NAMALWA (cell line): ENCODE results near the gene ISG20L2.

Experiments
- DNase-seq: peaks from one replicate; pipeline ENCODE4 v3.0.0-alpha.2; 2015; ENCODE audit warnings: low spot score

Gene ISG20L2

GRCh38 chr1:156689035-156689952, 39.3 kb downstream of the ISG20L2 start:
- DNase-seq: peak; percentile 95

GRCh38 chr1:156684227-156684782, 44.3 kb downstream of the ISG20L2 start:
- no peak for DNase-seq

DNA sequence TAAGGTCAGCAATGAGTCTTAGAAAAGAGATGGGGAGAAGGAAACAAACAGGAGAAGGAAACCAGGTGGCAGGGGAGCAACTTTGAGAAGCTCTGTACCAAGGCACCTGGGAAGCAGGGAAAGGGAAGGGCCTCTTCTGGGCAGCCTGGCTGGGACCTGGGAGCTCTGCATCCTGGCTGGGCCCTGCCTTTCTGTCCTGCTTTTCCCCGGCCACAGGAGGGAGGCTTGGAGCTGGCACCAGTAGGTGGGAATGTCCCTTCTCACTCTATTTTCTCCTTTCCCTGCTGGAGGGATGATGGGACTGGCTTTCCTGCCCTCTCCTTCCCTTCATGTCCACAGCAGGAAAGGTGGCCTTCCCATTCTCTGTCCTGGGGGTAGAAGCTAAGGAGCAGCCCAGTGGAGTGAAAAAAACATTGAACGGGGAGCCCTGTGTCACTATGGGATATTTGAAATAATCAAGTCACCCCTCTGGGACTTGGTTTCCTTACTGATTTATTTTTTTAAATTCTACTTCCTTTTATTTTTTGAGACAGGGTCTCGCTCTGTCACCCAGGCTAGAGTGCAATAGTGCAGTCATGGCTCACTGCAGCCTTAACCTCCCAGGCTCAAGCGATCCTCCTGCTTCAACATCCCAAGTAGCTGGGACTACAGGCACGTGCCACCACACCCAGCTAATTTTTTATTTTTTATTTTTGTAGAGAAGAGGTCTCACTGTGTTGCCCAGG, 46.2 kb downstream of the ISG20L2 start:
- no peak for DNase-seq

- DNase-seq: no peak
Observed at GRCh38 chr1:156681196-156681960, 47.2 kb downstream of the ISG20L2 start.

GRCh38 chr1:156680056-156680455, 48.5 kb downstream of the ISG20L2 start:
- no peak for DNase-seq

GRCh38 chr1:156677616-156678596, 50.7 kb downstream of the ISG20L2 start:
- peak; percentile 55 for DNase-seq

GRCh38 chr1:156676820-156677615, 51.5 kb downstream of the ISG20L2 start, which contains the start of gene NES:
Gene NES (minus strand): TSS chr1:156677407. CDS start chr1:156677264, 143 bp downstream.
- DNase-seq: no peak

DNA sequence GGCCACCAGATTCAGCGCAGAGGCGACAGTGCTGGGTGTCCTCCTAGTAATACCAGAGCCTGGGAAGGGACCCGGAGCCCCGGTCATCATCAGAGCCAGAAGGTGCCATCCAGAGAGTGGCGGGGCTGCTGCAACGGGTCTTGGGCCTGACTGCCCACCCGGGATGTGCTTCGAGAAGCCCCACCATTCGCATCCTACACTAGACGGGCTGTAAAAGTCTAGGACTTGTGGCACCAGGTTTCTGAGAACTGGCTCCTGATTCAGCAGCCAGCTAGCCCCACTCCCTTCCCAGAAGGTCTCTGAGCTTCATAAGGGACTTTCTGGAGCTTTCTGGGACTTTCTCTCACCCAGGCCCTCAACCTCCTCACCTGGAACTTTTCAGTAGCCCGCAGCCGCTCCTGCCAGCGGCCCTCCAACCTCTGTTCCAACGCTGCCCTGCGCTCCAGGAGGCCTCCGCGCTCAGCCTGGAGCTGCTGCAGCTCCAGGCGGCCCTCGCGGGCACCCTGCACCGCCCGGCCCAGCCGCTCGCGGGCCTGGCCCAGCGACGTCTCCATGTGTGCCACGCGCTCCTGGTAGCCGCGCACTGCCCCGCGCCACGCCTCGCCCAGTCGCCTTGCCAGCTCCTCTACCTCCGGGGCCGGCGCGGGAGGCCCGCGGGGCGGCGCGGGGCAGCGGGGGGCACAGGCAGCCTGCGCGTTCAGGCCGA, 52.3 kb downstream of the ISG20L2 start:
- no peak for DNase-seq

DNA sequence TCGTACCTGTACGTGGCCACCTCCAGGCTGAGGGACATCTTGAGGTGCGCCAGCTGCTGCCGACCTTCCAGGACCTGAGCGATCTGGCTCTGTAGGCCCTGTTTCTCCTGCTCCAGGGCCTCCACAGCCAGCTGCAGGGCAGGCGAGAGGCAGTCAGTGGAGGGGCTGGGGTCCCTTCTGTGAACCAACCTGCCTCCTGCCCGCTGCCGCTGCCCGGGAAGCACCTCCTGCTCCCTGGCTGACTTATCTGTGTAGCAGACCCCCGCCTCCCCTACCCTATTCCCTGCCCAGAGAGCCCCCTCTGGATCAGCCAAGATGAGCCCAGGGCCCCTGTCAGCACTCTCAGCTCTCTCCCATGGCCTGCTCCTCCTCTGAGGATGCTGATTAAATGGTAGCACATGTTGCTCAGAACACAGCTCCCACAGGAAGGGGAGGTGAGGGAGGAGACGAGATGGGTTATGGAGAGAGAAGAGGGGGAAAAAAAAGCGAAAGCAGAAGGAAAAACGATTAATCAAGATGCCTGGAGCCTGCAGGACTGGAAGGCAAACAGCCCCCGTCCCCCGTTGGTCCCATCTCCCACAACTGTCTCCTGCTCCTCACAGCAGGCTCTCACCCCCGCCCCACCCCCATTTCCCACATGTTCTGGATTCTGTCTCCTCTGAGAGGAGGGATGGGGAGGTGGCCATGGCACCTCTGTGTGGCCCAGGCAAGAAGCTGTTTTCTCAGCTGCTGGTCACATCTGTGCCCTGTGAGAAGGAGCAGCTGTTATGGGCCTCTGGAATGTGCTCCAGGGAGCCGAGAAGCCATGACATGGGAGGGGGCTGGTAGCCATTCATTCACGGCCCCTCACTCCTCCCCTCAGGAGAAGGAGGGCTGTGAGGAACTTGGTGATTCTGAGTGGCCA, 53.1 kb downstream of the ISG20L2 start:
- no peak for DNase-seq

GRCh38 chr1:156673387-156674121, 55.0 kb downstream of the ISG20L2 start:
- DNase-seq: no peak
